Fibroblast of the aortic adventitia (primary cell): Measurements from ENCODE around the gene DNAJC10. TPM values are rescaled to one million over a fixed set of nuclear protein-coding genes. Genes with fewer than 3 reads are reported as not detected.
"Not testable (repeated sequence)": the region's sequence is repeated elsewhere in the genome, so short reads cannot be mapped to it uniquely, and the experiment has no call there.

Source experiments
- DNase-seq: peaks from one replicate; pipeline ENCODE4 v3.0.0-alpha.2; 2010; ENCODE audit warnings: low read depth
- H3K4me3 ChIP-seq: 2 replicates; pipeline ENCODE4 v1.5.1; 2011; ENCODE audit warnings: low read depth, mild to moderate bottlenecking, control low read depth, low read length, moderate library complexity
- CTCF ChIP-seq: IDR thresholded peaks from 2 replicates; pipeline ENCODE4 v1.5.1; 2011; ENCODE audit warnings: mild to moderate bottlenecking, low read length, control low read depth, inconsistent platforms; ENCODE audit not compliant: insufficient read depth
- total RNA-seq: library from RNA; depleted of rRNA; stranded (reverse); fragments of >200 nt; gene quantifications from 2 replicates; pipeline ENCODE4 v1.2.3, GENCODE V29; 2012; ENCODE audit warnings: low replicate concordance

DNAJC10 gene
- total RNA-seq, 1 donor = 184 TPM

- no peak for DNase-seq
- H3K4me3 ChIP-seq = no peak overlapping the region
- TF ChIP-seq CTCF = no peak
These were observed 38.2 kb downstream of the DNAJC10 start for GRCh38 chr2:182754231-182754630.

- DNase-seq = no peak
- no peak overlapping the region for H3K4me3 ChIP-seq
- no peak for TF ChIP-seq CTCF
These were observed 42.3 kb downstream of the DNAJC10 start for GRCh38 chr2:182758379-182758778.

- DNase-seq = peak; percentile 74
- peak; percentile 22 for TF ChIP-seq CTCF
- H3K4me3 ChIP-seq = no peak overlapping the region
These were observed 45.8 kb downstream of the DNAJC10 start for GRCh38 chr2:182761903-182762302.

GRCh38 chr2:182763311-182763912, 47.4 kb downstream of the DNAJC10 start:
- H3K4me3 ChIP-seq = no peak overlapping the region
- peak; percentile 71 for TF ChIP-seq CTCF
- peak; percentile 46 for DNase-seq

GRCh38 chr2:182766626-182767025, 50.6 kb downstream of the DNAJC10 start:
- H3K4me3 ChIP-seq = no peak overlapping the region
- TF ChIP-seq CTCF = no peak
- DNase-seq = no peak

- TF ChIP-seq CTCF = peak; percentile 37
- DNase-seq = peak; percentile 17
- H3K4me3 ChIP-seq = no peak overlapping the region
These were observed 51.5 kb downstream of the DNAJC10 start for GRCh38 chr2:182767578-182767977.

- H3K4me3 ChIP-seq, DNase-seq: not testable (repeated sequence)
These were observed 52.9 kb downstream of the DNAJC10 start for GRCh38 chr2:182768950-182769349.
